Uterus (tissue), 2 donors: Measurements from ENCODE around the gene ZNF497.

Experiments
- POLR2A ChIP-seq, 2 donors: fragments of 450-650 bp; IDR thresholded peaks; one replicate each; pipeline ENCODE4 v1.6.1; 2016; ENCODE audit warnings: antibody characterized with exemption in 2 of 2, mild to moderate bottlenecking in 1 of 2, moderate library complexity in 1 of 2
- TF ChIP-seq, protein P1 (sequence below), 4 experiments: fragments of 200-600 bp in 2 of 4; fragments of 450-650 bp in 2 of 4; sonication (generic) in 2 of 4; IDR thresholded peaks; one replicate each; pipeline ENCODE4 v1.5.1; 2016 to 2019; ENCODE audit warnings: antibody characterized with exemption in 4 of 4, mild to moderate bottlenecking in 2 of 4, moderate library complexity in 1 of 4

DNA sequence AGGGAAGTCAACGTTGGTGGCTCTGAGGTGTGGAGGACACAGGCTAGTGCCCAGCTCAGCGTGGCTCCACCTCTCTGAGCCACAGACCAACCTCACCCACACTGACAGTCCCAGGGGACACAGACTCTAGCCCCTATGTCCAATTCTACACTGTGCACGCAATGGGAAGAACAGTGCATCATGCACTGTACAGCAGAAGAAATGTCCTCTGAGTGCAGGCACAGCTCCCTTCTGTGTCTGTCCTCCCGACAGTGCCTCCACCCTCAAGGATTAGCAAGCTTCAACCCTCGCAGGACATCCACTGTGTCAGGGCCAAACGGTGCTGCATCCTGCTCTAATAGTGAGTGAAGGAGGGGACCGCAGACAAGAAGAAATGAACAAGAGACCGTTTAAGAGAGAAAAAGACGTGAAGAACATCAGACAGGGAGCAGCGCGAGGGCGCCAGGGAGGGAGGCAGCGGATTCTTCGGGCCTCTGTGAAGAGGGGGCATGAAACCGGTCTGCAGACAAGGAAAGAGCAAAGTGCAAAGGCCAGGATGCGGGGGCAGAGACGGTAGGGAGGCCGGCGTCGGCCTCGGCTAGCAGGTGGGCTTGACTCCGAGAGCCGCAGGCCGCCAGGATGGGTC lies 17.6 kb upstream of the ZNF497 start:
- TF ChIP-seq, protein P1, sequence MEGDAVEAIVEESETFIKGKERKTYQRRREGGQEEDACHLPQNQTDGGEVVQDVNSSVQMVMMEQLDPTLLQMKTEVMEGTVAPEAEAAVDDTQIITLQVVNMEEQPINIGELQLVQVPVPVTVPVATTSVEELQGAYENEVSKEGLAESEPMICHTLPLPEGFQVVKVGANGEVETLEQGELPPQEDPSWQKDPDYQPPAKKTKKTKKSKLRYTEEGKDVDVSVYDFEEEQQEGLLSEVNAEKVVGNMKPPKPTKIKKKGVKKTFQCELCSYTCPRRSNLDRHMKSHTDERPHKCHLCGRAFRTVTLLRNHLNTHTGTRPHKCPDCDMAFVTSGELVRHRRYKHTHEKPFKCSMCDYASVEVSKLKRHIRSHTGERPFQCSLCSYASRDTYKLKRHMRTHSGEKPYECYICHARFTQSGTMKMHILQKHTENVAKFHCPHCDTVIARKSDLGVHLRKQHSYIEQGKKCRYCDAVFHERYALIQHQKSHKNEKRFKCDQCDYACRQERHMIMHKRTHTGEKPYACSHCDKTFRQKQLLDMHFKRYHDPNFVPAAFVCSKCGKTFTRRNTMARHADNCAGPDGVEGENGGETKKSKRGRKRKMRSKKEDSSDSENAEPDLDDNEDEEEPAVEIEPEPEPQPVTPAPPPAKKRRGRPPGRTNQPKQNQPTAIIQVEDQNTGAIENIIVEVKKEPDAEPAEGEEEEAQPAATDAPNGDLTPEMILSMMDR (IDR thresholded peaks at IDR 0.05): no peak
- TF ChIP-seq POLR2A (IDR thresholded peaks at IDR 0.05): no peak
